Fibroblast of mammary gland (primary cell): ENCODE measurements around the gene FCHSD2.
"Not testable (repeated sequence)": the region's sequence is repeated elsewhere in the genome, so short reads cannot be mapped to it uniquely, and the experiment has no call there.

ENCODE experiments used
- DNase-seq: peaks from one replicate; pipeline ENCODE4 v3.0.0-alpha.2; 2010; ENCODE audit warnings: low read depth
- H3K4me3 ChIP-seq: 2 replicates; pipeline ENCODE4 v1.5.1; 2011; ENCODE audit warnings: low read depth, mild to moderate bottlenecking, low read length, moderate library complexity; ENCODE audit not compliant: control insufficient read depth
- CTCF ChIP-seq: conservative IDR thresholded peaks from 2 replicates; pipeline ENCODE4 v1.5.1; 2011; ENCODE audit warnings: low read depth, low read length, inconsistent platforms; ENCODE audit not compliant: control insufficient read depth, insufficient read depth

FCHSD2 gene

GRCh38 chr11:72864702-72865655, 277.1 kb downstream of the FCHSD2 start:
- TF ChIP-seq CTCF = no peak
- peak; percentile 74 for DNase-seq
- H3K4me3 ChIP-seq = no peak overlapping the region

- no peak overlapping the region for H3K4me3 ChIP-seq
- no peak for TF ChIP-seq CTCF
- no peak for DNase-seq
Observed at GRCh38 chr11:72863916-72864315, 278.2 kb downstream of the FCHSD2 start.

GRCh38 chr11:72863091-72863490, 279.0 kb downstream of the FCHSD2 start:
- TF ChIP-seq CTCF = no peak
- no peak for DNase-seq
- no peak overlapping the region for H3K4me3 ChIP-seq

GRCh38 chr11:72860592-72860991, 281.5 kb downstream of the FCHSD2 start:
- no peak for TF ChIP-seq CTCF
- H3K4me3 ChIP-seq = no peak overlapping the region
- no peak for DNase-seq

- DNase-seq = no peak
- H3K4me3 ChIP-seq = no peak overlapping the region
- no peak for TF ChIP-seq CTCF
Observed at GRCh38 chr11:72860010-72860409, 282.1 kb downstream of the FCHSD2 start.

- TF ChIP-seq CTCF = no peak
- DNase-seq = no peak
Observed at GRCh38 chr11:72859126-72859525, 283.0 kb downstream of the FCHSD2 start.

GRCh38 chr11:72858267-72858666, 283.9 kb downstream of the FCHSD2 start:
- DNase-seq, H3K4me3 ChIP-seq: not testable (repeated sequence)

More at GRCh38 chr11:72859126-72859525, 283.0 kb downstream of the FCHSD2 start:
- no peak overlapping the region for H3K4me3 ChIP-seq
